ENCODE results near the gene PLEKHA5.
"Not testable (repeated sequence)": the region's sequence is repeated elsewhere in the genome, so short reads cannot be mapped to it uniquely, and the experiment has no call there.

PLEKHA5 gene

DNA sequence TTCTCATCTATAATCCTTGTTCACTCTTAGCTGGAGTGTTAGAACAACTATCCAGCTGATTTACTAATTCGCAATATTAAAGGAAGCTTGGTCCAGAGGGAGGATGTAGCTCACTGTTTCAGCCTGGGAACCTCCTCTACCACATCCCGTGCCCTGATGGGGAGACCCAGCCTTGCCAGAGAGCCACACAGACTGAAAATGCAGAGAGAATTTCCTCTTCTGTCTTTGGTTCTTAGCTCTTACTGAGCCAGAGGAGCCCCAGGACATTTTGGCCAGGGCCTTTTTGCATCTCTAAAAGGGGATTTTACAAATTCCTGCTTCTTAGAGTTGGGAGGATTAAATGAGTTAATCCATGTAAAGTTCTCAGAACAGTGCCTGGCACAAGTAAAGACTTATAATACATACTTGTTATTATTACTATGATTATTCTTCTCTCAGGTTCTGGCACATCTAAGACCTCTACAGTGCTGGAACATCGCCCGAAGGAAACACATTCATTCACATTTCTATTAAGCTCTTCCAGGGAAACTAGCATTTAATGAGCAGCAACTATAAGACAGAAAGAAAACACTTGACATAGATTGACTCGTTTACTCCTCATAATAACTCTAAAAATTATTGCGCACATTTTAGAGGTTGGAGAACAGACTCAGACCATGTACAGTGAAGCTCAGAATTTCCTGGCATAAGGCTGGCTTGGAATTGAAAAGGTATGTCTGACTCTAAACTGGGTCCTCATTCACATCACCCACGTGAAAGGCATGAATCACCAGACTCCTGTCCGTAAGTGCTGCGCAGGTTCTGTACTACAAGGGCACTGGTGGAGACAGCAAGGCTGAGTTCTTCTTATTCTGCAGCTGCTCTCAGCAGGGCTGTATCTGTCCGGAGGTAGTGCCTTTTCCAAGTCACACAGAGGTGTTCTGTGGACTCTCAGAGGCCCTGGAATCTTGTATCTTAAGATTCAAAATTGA, 282.0 kb downstream of the PLEKHA5 start:
- DNase-seq, result no peak

DNA sequence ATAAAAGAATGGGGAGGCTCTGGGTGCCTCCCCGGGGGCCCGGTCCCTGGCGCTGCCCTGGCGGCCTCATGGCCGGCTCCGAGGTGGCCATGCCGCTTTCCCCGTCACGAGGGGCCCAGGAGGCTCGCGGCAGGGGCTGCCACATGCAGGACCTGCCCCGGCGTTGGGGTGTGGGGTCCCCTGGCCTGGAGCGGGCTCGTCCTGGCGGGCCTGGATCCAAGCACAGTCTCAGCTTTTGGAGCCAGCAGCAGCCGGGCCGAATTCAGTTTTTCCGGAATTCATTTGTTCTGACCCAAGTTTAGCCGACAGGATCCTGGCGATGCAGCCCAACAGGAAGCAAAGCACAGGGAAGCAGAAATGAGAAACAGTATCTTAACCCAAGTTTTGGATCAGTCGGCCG, 283.3 kb downstream of the PLEKHA5 start:
- DNase-seq, result no peak

DNA sequence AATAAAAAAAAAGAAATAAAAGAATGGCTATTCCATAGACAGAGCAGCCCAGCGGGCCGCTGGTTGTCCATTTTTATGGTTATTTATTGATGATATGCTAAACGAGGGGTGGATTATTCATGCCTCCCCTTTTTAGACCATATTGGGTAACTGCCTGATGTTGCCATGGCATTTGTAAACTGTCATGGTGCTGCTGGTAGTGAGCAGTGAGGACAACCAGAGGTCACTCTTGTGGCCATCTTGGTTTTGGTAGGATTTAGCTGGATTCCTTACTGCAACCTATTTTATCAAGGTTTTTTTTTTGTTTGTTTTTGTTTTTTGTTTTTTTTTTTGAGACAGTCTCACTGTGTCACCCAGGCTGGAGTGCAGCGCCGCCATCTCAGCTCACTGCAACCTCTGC, 284.0 kb downstream of the PLEKHA5 start:
- not testable (repeated sequence) for DNase-seq

DNA sequence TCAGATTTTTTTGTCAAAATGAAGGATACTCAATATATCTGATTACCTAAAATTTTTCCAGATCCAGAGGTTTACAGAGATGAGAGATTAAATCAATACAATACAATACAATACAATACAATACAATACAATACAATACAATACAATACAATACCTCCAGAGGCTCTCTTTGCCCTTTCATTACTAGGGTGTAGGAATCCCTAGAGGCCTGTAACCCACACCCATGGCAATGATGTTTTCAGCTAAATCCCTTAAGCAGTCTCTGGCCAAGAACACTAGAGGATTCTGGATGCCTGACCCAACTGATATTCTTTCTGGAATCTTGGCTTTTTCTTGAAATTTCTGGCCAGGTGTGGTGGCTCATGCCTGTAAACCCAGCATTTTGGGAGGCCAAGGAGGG, 286.0 kb downstream of the PLEKHA5 start:
- no peak for DNase-seq

DNA sequence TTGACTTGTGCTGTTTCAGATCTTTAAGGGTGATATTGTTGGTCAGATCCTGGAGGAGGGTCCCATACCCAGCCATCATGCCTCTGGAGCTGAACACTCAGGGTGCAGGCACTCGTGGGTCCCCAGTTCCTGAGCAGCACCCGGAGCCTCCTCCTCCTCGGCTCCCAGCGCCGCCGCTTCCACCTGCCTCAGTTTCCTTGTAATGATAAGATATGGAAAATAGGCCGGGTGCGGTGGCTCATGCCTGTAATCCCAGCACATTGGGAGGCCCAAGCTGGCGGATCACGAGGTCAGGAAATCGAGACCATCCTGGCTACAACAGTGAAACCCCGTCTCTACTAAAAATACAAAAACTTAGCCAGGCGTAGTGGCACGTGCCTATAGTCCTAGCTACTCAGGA, 289.6 kb downstream of the PLEKHA5 start:
- no peak for DNase-seq

DNA sequence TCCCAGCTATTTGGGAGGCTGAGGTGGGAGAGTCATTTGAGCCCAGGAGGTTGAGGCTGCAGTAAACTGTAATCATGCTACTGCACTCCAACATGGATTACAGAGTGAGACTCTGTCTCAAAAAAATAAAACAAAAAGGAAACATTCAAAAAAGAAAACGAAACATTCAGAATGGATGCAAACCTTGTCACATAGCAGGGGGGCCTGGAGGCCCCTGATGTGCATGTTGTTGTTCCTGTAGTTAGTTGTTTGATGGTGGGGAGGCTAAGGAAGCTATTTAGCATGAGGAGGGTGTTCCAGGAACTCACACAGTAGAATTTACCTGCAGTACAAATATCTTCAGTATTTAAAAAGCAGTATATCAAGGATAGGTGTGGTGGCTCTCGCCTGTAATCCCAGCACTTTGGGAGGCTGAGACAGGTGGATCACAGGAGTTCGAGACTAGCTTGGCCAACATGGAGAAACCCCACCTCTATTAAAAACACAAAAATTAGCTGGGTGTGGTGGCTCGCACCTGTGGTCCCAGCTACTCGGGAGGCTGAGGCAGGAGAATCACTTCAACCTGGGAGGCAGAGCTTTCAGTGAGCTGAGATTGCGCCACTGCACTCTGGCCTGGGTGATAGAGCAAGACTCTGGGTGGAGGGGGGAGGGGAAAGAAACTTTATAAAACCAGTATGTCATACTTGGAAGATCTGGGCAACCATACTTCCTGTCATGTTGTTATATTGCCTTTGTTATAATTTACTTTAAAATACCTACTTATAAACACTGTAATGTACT, 292.2 kb downstream of the PLEKHA5 start:
- DNase-seq, result no peak

DNA sequence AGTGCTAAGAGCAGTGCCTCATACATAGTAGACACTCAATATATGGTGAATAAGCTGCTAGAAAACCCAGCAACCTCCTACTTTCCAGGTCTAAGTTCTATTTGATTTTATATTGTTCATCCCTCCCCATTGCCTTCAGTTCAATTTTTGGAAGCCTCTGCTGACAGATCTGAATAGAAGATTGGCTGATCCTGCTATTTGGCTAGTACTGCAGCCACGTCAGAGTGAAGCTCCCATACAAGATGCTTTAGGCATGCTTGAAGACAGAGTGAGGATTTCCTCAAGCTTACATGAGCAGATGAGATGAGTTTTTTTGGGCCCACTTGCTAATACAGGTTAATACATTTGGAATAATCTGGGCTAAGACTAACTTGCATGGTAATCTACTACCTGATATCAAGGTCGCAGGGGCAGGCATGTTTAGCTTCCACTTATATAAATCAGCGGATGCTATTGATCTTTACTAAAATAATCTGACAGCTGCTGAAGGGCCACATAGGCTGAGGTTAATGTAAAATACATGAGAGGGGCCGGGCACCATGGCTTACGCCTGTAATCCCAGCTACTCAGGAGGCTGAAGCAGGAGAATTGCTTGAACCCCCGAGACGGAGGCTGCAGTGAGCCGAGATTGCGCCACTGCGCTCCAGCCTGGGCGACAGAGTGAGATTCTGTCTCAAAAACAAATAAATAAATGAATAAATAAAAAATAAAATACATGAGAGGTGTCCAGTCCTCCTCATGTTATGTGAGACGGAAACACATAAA, 293.8 kb downstream of the PLEKHA5 start:
- no peak for DNase-seq

Measured in activated CD4-positive, alpha-beta T cell treated with anti-CD3 and anti-CD28 coated beads, Interleukin-2, amount 50 U/mL, for 1 hour (primary cell).